HG02759 (cell line): ENCODE results near the gene CEACAM21.

Experiments
- ATAC-seq: cut with Tn5 transposase; IDR thresholded peaks from one replicate; pipeline ENCODE4 v1.9.1; 2021; ENCODE audit warnings: mild to moderate bottlenecking, moderate library complexity; ENCODE audit not compliant: unreplicated experiment

The CEACAM21 gene

DNA sequence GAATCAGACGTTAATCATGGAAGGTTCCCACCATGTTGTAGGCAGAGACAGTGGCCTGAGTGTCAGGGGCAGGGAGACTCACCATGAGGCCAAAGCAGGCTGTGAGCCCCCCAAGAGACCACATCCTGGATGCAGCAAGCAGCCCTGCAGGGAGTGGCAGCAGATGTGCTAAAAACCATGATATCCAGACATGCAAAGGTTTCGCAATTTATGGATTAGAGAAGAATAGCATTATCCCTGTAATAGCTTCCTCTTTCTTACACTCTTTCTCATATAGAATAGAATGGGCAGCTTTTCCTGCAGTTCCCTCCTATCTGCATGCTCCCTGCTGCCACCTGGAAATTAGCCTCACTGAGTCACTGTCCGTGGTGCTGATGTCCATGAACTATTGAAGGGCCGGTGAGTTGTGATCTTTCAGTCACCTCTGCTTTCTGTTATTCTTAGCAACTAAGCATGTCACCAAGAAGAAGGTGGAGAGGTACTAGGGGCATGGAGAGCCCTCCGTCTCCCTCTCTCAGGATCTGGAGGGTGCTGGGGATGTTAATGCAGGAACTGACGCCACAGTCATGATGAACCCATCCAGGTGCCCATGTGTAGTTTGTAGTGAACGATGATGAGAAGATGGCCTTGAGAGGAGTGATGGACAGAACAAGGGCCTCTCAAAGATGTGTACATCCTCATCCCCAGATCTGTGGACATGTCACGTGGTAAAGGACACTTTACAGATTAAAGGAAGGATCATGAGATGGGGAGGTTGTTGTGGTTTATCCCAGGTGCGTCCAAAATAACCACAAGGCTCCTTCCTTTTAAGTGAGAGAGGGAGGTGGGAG, 41.0 kb downstream of the CEACAM21 start:
- ATAC-seq: no peak

DNA sequence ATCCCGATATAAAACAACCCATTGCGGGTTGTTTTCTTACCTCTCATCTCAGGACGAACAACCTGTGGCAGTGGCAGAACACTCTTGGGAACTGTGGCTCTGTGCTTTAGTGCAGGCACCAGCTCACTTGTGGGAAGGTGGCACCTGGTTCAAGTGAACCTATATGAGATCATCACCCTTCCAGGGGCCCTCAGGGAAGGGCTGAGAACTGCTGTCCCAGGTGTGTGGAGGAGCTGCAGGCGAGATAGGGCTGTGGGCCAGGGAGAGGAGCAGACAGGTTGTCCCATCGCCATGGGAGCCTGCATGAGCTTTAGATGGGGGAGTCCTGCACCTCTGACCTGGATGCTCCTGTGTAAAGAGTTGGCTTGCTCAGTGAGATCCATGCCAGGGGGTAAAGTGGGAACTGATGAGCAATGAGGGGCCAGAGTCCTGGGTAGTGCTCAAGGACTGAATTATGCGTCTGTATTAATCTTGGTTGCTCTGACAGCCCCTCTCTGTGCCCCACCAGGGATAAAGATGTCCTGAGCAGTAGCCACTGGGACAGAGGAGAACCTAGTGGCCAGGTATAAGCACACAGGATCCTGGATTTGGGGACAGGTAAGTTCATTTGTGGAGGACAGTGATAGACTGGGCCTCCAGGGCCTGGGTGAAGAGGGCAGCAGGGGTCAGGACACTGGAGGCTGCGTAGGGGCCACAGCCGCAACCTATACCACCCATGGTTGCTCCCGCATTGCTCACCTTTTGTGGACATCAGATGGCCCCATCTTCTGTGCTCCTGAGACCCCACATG, 42.2 kb downstream of the CEACAM21 start:
- no peak for ATAC-seq

DNA sequence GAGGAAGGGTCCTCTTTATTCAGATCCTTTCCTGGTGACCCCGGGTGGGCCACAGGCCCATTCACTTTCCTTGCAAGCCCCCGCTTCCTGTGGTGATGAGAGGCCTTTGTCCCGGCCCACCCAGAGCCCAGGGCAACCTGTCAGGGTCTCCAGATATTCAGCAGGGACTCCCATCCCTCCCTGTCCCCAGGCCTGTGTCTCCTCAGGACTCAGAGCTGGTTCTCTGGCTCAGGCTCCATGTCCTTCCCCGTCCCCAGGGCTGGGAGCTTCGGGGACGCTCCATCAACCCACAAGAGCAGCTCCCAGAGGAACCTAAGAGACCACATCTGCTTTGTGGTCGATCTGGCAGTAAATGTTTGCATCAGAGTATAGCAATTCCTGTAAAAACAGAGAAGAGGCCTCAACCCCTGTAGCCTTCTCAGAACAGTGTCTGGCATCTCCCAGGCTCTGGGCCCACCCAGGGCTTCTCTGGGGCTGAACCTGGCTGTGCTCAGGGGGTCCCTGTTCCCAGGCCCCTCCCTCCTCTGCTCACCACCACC, 43.1 kb downstream of the CEACAM21 start:
- ATAC-seq: no peak

DNA sequence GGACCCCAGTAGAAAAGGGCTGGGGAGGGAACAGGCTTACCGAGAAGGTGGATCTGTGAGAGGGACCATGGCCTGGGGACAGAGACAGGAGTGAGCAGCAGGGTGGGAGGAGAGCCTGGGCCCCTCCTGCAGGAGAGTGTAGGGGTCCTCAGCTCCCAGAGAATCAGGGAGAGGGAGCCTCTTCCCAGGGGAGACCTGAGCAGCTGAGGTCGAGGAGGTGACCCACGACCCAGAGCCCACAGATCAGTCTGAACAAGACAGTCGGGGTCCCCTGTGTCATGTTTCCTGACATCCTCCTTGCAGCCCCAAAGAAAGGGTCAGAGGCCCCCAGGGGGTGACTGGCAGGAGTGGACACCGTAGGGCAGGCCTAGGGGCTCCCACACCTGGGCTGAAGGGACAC, 44.2 kb downstream of the CEACAM21 start:
- ATAC-seq: no peak

DNA sequence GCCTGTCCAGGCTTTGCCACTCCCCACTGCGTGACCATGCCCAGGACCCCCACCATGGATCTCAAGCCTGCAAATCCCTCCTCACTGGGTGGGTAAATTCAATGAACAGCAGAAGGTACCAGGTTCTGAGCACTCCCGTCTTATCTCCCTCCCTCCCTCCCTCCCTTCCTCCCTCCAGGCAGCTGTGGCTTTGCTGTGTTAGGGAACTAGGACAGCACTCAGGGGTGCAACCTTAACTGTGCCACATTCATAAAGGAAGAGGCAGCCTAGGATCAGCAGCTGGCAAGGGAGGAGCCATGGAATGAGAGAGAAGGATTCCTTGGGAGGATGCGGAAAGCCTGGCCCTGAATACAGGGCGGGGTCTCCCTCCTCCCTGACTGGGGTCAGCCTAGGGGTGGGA, 45.3 kb downstream of the CEACAM21 start:
- no peak for ATAC-seq

DNA sequence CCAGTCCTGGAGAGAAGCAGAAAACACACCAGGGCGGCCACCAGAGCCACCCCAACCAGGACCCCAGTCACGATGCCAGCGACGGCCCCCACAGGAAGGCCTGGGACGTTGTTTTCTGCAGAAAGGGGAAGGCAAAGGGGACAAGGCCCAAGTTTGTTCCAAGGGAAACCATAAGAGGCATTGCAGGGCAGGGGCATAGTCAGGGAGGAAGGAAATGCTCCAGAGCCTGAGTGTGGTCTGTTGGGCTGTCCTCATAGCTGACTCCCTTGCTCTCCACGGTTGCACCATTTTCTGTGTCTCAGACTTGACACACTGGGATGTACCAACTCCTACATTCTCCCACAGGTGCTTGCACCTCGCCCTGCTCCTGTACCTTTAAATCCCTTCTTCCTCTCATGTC, 45.7 kb downstream of the CEACAM21 start:
- no peak for ATAC-seq

DNA sequence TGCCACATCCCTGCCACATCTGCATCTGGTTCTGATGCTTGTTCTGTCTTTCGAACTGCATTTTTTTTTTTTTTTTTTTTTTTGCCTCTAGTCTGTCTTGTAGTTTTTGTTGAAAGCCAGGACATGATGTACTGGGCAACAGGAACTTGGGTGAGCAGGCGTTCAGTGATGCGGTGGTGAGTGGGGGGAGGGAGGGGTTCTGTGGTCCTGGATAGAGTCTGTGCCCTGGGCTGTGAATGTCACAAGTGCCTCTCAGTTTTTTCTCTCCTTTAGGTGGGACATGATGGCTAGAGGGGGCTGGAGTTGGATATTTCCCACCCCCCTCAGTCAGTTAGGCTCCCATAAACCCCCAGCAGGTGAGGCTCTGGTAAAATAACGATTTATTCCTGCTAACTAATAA, 47.4 kb downstream of the CEACAM21 start:
- ATAC-seq: no peak

DNA sequence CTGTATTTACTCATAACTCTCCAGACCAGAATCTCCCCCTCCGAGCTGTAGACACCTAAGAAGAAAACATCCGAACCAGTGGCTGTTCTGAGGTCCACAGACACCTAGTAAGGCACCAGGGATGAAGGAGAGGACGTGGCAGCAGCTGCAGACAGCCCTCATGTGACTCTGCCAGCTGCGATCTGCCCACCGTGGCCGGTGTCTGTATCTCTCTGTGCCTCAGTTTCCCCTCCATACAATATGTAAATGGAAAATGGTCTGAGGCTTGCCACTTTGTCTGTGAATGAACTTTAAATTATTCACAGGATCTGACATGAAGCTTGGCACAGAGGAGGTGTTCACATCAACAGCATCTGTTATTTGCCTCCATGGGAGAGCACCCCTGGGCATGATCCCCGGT, 48.5 kb downstream of the CEACAM21 start:
- no peak for ATAC-seq

DNA sequence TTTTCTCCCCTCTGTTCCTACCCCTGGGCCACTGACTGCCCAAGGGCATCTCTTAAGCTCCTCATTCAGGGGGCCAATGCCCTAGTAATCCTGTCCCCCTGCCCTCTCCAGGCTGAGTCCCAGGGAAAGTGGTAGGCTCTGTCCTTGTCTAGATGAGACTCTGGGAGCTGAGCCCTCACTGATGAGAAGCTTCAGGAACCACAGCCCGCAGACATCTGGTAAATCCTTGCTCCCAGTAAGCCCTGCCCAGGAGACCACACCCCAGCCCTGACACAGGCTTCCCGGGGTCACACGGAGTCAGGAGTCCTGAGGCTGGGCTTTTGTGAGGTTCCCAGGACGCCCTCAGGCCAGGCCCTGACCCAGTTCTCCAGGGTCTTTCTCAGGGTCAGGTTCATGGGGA, 49.0 kb downstream of the CEACAM21 start:
- no peak for ATAC-seq

DNA sequence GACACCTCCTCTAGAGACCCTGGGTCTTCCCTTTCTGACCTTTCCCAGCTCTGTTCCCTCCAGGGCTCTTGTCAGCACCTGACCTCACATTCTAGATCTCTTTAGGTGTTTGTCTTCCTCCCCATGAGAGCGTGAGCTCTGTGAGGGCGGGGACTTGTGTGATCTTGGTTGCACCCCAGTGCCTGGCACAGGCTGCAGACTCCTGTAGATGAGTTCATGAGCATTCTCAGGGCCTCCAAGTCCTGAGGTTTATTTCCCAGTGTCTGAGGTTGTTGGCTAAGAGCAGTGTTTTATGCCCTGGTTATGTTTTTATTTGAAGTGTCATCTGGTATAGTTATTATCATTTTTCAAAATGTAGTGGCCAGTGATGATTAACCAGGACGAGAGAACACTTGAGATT, 50.3 kb downstream of the CEACAM21 start:
- no peak for ATAC-seq

DNA sequence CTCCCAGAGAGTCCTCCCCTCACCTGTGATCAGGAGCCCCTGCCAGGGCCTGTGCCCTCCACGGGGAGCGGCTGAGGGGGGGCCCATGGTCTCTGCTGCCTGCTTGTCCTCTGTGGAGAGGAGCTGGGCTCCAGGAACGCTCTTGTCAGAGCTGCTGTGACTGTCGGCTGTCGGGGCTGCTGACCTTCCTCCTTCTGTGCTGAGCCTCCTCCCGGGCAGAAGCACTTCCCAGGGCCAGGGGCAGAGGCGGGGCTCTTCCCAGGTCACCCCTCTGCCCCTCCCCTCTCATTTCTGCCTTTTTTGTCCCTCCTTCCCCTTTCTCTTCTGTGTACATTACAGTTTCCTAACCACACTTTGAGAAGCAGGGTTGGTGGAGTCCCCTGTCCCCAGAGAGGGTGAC, 50.9 kb downstream of the CEACAM21 start, which contains the start of gene CEACAM4:
Gene CEACAM4, minus strand, starts transcription at position 198 of the 400 bp plus-strand sequence. Its CDS starts 111 bp downstream, at position 87.
- no peak for ATAC-seq

DNA sequence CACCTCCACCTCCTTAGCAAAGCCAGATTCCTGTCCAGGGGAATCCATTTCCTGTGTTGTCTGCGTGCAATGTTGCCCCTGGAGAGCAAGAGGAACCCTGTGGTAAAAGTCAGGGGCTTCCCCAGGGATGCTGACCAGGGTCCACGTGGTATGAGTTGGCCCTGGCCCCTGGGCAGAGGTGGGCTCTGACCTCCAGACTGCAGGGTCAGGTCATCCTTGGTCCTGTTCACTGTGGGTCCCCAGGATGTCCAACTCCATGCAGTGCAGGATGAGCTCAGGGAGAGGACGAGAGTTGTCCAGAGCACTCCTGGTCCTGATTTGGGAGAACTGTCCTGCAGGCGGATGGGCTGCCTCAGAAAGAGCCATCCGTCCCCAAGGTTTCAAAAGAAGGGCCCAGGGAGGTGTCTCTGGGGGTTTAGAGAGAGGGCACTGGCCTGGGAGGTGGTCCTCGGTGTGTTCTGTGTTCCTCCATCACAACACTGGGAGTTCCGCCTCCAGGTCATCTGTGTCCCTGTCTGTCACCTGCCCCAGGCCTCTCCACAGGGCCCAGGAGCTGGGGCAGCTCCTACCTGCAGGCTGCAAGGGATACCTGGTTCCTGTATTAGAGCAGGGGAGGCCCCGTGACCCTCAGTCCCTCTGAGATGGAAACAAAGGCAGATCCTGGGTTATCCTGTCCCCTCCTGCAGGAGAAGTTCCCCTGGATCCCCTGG, 52.2 kb downstream of the CEACAM21 start:
- no peak for ATAC-seq
